Stimulated activated CD8-positive, alpha-beta memory T cell treated with anti-CD3 and anti-CD28 coated beads, Interleukin-12 subunit alpha, Interleukin-12 subunit beta, amount 100 ng/mL, for 24 hours (primary cell): ENCODE results near the gene GLI3.

ENCODE experiments used
- DNase-seq: peaks from one replicate; pipeline ENCODE4 v3.0.0-alpha.2; 2020; ENCODE audit errors: extremely low read depth

Gene GLI3

GRCh38 chr7:42081671-42082070, 155.3 kb downstream of the GLI3 start:
- DNase-seq = no peak

DNA sequence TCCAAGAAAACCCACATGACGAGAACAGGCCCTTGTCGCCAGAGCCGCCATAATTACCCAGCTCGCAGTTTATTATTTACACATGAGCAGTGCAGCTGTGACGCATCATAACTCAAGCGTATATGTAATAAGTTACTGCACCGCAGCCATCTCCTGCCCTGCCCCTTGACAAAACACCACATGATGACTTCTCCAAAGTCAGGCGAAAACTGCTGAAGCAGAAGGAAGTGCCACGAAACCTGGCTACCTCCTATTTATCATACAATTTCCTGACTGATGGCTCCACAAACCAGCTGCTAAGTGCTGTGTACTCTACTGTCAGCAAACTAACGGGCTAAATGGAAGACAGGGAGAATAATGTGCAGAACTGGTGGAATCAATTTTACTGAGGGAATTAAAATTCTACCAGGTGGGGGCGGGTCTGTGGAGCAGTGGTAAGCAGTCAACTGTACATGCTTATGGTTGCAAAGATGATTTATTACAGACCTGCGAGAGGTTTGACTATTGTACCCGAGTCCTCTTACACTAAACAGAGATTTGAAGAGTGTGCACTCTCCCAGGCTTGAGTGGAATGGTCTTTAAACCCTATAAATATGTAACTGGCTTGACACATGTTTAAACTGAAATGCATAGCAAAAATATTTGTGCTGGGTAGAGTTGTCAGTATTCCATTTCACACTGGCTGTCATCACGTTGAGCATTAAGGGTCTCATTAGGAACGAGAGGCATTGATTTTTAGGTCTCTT, 156.0 kb downstream of the GLI3 start:
- DNase-seq = no peak

DNA sequence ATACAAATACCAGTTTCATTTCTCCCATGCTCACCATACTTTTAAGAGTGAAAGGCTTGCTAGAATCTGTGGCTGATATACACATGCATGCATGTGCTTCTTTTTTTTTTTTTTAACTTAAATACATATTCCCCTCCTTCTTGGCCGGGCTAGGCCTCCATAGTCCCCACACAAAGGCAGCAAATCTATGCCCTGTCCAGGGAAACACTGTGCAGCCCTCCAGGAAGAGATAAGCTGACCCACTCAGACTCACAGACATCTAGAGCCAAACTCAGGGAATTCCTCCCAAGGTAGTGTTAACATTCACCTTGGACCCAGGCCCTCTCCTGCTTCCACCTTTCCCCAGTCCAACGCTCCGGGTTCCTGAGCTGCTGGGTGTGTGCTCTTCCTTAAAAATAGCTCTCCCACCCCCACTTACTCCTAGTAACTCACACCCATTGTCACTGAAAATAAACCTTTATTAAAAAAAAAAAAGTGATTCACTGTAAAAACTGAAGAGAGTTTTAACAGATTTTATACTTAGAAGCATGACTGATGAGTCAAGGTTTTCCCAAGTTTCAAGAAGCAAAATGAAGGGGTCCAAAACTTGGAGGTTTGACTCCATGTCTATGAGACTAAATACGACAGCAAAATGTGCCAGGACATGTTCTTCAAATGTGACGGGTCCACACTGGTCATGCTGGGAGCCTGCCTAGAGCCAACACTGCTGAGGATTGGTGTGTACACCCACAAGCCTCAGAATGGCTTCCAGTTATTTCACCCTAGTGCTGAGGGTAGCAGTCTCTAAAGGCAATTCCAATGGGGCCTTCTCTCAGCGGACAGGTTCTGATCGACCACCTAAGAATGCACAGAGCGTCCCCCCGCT, 159.5 kb downstream of the GLI3 start:
- DNase-seq = no peak

- no peak for DNase-seq
These were observed 160.1 kb downstream of the GLI3 start for GRCh38 chr7:42076870-42077269.

DNA sequence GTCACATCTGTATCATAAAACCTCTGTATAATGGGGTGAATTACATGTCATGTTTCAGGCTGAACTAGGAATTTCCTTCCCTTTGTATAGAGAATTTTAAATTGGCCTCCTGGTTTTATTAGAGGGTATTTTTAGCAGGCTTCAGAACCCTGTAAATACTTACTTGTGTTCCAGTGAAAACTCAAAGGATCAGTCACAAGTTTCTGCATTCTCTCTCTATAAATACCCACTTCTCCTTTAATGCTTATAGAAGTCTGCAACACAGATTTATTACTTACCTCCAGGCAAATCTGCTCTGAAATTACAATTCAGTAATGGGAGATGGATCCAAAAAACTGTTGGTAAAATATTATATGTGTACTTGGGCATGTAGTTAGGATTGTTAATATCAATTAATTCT, 161.6 kb downstream of the GLI3 start:
- DNase-seq = no peak

DNA sequence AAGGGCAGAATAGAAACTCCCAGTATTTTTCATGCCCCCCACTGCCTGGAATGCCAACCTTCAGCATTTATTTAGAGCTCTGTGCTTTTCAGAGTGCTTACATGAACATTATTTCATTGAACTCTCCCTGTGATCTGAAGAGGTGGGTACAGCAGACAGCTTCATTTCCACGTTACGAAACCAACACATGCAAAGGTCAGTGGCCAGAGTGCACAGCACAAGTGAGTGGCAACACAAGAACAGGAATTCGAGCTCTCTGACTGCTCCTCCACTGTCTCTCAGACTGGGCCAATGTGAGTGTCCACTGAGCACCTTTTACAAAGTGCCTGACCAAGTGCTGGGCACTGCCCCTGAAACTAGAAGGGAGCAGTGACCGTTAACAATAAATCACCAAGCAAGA, 162.9 kb downstream of the GLI3 start:
- no peak for DNase-seq

GRCh38 chr7:42071372-42072261, 165.4 kb downstream of the GLI3 start:
- no peak for DNase-seq

DNA sequence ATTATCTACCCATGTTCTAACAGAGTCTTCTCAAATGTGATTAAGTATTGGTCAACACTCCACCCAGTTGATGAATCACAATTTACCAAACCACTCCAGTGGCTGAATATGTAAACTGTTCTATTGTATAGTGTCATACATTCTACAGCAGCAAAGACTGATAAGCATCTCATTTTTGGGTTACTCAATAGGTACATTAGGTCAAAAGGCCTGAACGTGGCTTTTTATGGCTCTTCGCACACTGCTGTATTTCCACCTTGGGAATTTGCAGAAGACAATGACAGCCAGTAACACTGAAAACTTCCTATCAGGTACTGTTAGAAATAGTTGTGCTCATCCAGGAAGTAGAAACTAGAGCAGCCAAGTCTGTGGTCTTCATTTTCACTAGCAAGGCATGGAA, 166.9 kb downstream of the GLI3 start:
- no peak for DNase-seq

GRCh38 chr7:42069590-42069989, 167.4 kb downstream of the GLI3 start:
- no peak for DNase-seq

GRCh38 chr7:42068554-42069280, 168.3 kb downstream of the GLI3 start:
- no peak for DNase-seq

DNA sequence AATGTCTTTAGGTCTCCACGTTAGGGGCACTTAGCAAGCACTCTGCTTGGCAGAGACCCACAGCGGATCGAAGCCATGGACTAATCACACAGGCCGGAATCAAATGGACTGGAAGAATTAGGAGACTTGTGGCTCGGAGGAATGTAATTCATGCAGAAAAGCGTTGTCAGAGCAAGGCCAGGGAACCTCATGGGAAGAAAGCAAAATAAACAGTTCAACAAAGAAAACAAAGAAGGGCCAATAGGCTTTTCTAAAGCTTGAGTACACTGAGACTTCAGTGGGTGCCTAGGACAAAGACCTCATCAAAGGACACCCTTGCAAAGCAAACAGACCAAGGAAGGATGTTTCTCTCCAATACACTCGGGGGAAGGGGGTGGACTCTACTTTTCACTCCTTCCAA, 171.1 kb downstream of the GLI3 start:
- DNase-seq = no peak

DNA sequence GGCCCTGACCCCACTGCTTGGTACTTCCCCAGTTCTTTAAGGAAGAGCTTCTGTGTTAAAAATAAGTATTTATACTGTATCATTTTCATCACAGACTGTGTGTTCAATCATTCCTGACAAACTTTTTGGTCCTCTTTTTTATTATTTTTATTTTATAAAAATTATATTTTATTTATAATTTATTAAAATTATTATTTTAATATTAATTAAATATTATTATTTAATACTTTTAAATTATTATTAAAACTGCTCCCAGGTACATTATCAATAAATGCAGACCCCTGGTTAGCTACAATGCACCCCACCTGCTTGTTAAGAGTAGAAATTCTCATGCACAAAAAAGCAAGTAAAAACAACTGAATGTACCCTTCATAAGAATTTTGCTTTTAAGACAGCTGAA, 172.0 kb downstream of the GLI3 start:
- no peak for DNase-seq

GRCh38 chr7:42064534-42064933, 172.5 kb downstream of the GLI3 start:
- no peak for DNase-seq

DNA sequence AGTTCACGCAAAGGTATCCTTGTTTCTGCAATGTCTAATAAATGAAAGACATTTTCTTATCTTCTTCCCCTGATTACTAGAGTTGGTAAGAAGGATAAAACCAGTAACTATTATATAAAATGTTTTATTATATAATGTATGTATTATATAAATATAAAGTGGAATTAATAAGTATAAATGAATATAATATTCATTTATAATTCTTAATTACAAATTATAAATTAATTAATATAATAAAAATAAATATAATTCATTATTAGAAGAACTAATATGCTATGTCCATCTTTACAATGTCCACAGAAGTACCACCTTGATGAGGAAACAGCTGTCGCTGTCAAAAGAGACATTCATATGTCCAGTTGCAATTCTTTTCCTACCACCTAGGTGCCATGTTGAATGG, 177.7 kb downstream of the GLI3 start:
- DNase-seq = no peak

DNA sequence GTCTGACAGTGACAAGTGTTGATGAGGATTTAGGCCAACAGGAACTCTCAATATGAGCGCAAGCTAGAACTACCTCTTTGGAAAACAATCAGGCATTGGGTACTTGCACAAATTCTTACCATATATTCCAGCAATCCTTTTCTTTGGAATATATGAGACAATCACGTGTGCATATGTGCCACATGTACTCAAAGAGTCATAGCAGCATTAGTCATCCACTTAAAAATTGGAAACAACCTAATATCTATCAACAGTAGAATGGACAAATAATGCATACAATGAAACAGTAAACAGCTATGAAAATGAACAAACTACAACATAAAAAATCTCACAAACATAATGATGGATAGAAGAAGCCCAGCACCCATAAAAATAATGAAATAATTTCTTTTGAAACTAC, 179.7 kb downstream of the GLI3 start:
- no peak for DNase-seq

DNA sequence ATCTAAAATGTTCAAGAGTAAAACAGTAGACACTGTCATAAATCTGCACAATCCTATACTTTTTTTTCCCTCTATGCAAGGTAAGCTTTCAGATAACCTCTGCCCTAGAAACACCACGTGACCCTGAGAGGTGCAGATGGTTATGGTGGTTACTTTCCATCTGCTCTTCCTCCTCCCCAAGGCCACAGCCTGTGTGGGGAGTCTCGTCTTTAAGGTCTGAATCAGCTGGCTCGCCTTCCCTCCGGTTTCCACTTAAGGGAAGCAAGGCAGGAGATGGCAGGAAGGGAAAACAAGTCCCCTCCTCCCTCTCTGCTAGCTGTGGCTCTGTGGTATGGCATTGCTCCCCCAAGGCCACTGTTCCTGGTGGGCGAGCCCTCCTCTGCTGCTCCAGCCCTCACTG, 181.8 kb downstream of the GLI3 start:
- no peak for DNase-seq

- no peak for DNase-seq
These were observed 183.2 kb downstream of the GLI3 start for GRCh38 chr7:42053834-42054233.

- DNase-seq = no peak
These were observed 187.2 kb downstream of the GLI3 start for GRCh38 chr7:42049761-42050160.

DNA sequence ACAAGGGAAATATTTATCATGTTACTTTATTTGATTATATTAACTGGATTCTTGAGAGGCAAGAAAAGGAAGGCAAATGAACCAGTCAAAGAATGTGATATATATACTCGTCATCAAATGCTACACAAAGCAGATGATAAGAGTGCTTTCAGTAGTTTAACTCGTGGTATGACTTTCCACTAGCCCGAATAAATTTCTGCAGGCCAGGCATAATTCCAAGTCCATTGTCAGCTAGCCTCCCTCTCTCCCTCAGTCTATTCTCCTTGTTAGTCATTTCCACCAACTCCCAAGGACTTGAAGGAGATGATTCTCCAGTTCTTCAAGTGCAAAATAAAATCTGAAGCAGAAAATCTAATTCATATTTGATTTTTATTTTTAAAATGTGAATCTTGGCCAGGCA, 190.5 kb downstream of the GLI3 start:
- DNase-seq = no peak

GRCh38 chr7:42045961-42046360, 191.0 kb downstream of the GLI3 start:
- DNase-seq = no peak

DNA sequence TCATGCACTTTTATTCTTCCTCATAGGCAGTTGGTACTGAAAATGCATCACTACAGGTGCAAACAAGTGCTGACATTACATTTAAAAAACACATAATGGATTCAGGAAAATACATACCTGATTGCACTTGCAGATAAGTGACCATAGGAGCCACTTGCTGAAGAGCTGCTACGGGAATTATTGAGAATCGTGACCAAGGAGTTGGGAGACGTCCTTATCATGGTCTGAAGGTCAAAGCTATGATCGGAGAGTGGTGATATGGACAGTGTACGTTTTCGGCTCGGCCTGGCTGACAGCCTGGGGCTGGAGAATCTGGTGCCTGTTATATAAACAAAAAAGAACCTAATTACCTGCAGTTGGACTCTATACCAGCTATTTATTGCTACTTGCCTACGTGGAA, 197.1 kb downstream of the GLI3 start:
- DNase-seq = no peak

DNA sequence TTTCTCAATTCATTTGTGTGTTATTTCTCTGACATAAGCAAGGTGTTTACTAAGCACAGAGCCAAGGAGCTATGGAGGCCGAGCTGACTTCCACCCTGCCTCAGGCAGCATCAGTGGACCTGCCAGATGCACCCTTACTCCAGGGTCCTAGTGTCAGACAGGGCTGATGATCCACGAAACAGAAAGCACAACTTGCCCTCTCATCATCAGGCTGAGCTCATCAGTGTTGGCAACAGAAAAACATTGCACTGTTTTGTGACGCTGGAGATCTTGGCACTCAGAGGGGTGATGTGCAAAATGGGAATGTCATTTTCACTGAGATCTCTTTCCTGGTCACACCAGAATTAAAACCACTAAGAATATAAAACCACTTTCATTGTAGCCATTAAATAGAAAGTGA, 201.8 kb downstream of the GLI3 start:
- DNase-seq = no peak
